ENCODE results near the gene CDCA4.

Gene CDCA4

DNA sequence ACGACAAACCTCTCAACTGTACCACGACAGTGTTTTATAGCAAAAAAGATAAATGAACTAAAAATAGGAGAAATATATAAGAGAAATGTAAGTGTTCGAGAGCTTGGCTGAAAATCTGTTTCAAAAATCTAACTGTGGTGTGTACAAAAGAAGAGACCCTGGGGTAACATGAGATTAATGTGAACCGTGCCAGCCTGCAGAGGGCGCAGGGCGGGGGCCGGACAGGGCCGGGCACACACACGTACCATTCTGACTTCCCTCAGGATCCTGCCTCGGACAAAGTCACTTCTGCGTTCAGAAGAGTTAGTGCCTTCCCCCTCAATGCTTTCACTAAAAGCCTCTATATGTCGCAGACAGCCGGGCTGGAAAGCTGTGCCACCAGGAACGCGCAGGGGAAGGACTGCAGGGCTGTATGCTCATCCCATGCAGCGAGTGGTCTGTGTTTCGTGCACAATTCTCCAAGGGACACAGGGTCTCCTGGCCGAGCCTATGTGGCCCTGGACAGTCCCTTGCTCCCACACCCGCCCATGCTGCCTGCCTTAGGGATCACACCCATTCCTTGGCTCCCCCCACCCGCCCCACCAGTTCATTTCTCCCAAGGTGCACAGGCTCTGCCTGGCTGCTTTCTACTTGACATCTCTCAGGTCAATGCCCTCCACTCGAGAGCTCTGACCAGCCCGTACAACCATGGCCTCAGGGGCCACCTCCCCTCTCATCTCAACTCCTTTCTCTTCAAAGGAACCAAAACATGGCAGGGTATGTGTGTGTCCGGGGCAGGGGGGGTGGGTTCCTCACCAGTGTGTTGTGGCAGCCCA, 8.5 kb downstream of the CDCA4 start:
- no peak for DNase-seq

DNA sequence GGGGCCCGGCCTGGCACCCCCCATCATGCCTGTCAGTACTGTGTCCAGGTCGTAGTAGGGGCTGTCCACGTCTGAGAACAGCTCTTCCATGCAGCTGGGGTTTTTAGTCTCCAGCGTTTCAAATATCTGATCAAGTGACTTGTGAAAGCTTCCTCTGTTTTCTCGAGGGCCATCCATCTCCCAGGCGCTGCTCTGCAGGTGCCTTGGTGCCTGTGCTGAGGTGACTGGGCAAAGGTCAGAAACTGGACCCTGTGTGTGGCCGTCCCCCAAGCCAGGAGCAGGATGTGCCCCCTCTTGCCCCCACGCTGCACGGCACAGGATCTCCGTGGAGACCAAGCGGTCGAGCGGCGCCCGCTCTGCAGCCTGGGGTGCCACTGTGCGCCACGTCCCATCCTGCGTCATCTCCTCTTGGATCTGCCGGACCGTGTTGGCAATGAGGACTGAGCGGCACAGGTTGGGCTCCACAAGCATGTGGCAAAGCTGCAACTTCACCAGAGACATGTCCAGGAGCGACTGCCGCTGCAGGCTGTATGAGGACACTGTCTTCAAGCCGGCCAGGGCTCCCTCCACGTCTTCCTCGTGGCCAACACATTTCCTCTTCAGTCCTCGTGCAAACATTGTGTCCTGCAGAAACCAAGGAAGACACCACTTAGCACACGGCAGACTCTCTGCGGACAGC, 9.4 kb downstream of the CDCA4 start:
- no peak for DNase-seq

DNA sequence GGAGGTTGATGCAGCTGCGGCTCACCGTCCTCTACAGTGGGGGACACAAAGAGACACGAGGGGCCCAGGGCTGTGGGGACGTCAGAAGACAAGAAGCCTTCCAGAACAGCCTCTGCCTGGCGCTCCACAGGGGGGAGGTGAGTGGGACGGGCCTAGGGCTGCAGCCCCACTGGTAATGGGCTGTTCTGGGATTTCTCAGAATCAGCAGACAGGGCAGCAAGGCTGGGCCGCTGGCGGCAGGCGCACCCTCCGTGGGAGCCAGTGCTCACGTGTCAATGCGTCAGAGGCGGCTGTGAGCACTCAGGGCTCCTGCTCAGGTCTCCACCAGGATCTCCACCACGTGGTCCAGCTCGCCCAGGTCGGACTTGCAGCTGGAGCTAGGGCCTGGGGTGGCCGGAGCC, 10.0 kb downstream of the CDCA4 start:
- no peak for DNase-seq

DNA sequence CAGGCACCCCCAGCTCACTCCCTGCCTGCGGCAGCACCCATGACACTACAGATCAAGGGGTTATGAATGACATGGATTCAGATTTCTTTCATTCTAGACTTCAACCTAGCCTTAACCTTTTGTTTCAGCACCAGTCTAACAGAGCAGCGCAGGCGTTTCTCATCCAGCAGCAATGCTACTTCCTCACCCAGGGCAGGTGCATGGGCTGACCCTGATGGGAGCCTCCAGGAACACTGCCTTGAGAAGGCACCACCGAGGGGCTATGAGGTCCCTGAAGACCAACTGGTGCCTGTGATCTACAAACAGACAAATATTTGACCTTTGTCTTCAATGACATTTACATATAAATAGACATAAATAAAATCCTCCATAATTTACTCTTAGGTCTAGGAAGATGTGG, 10.8 kb downstream of the CDCA4 start:
- DNase-seq: no peak

DNA sequence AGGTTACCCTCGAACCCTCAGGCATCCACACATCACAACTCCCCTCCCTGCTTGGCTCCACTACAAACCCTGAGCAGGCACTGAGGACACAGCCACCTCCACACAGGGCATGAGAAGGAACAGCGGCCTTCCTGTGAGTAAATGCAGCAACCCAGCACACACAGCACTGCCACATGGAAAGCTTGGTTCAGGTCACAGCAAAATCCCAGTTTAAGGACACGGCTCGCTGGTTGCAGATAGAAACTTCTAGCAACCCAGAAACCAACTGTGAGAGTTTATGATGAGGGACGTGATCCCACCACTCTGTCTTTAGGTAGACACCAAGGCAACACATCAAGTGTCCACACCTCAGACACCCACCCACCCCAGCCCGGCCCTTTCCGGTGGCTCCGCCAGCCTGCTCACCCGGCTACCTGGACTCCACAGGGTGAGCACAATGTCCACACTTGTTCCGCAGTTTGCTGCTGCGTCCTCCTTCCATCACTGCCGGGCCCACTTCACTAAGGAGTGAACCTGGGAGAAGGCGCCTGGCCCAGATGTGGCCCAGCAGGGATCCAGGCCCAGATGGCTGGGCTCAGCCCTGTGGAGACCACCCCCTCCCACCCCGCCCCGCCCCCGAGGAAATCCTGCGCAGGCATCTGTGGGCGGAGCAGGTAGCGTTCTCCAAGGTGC, 13.2 kb downstream of the CDCA4 start:
- DNase-seq: no peak

DNA sequence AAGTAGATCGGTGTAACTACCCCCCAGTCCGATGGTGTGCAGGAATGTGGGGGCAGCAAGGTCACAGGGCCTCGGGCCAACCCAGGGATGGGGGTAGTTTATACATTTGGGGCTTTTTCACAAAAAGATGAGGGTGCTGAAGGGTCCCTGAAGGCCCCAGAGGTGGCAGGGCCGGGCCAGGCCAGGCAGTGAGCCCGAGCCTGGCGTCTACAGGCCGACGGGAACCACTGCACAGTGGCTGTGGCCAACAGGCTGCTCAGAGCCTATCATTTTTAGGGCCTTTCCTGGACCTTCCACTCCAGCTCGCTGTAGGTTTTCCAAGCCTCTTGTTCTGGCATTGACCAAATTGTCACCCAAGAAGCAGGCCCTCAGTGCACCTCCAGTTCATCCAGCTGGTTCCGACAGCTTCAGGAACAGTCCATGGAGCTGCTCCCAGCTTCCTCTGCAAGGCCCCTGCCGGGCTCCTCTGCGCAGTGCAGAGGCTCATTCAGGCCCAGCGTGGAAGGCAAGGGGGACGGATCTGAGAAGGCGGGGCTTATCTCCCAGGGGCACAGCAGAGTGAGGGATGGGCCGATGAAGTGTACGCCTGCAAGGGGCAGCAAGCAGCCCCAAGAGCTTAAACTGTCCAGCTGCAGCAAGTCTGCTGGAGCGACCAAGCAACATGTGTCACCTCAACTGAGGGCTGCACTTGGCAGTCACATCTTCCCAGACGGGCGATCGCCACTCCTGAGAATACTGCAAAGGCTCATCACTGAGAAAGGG, 13.9 kb downstream of the CDCA4 start:
- no peak for DNase-seq

DNA sequence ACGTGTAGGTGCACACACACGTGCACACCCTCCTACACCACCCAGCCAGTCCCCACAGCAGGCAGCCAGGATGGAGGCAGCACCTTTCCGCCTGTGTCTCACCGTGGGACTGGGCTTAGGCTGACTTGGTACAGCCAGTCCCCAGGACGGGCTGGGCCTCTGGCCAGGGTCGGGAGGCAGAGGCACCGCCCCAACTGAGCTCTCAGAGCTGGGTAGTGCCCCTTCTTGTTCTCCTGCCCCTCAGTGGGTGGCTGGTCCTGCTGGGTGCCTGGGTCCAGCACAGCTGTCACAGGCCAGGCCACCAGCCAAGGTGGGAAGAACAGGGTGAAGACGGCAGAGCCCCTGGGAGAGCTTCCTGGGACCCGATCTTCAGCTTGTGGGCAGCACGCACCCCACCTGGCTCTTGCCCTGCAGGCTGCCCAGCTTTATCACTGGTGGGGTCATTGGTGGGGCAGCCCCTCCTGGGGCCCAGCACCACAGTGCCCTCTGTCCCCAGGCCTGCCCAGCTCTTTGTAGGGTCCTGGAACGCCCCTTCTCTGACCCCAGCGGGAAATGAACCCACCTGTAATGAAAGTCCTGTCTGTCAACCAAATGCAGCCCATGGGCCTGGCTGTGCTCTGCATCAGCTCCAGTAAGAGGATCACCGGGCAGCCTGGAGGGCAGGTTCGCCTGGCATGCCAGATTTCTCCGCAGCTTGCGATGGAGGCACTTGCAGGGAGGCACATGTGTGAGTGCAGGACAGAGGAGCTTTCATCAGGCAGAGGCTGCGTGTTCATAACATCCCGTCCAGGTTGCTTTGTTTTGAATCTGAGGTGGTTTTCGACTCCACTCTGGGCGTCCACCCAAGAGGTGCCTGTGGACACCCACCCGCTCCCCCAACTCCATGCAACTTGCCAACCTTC, 14.7 kb downstream of the CDCA4 start:
- DNase-seq: no peak

DNA sequence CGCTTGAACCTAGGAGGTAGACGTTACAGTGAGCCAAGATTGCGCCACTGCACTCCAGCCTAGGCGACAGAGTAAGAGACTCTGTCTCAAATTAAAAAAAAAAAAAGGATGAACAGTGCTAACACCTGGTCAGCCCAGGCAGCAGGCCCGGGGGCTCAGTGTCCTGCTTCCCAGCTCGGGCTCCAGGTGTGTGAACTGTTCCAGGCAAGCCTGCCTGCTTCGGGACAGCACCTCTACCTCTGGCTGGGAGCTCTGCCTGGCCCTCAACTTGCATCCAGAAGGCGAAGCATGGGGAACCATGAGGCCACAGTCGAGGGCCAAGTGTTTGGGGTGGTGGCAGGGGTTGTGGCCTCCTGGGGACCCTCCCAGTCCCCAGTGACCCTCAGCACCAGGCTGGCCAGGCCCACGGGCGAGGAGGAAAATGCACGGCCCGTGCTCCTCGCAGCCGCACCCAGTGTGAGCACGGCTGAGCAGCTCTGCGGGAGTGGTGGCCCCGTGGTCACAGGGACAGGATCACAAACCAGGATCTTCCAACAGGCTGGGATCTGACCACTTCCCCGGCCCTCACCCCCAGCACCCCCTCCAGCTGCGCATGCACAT, 15.5 kb downstream of the CDCA4 start:
- no peak for DNase-seq

DNA sequence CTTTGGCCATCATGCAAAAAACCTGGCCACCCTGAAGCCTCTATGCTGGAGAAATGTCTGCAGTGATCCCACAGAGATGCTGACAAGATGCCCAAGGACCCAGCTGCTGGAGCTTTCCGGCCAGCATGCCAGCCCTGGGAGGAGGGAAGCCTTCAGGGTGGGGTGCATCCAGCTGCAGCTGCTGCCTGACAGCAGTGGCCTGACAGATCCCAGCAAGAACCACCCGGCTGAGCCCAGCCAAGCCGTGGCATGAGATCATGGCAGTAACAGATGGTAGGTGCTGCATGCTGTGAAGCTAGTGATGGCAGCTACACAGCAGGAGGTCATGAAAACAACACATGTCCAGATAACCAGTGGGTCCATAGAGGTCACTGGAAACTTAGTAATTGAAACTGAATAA, 21.5 kb downstream of the CDCA4 start:
- DNase-seq: no peak

DNA sequence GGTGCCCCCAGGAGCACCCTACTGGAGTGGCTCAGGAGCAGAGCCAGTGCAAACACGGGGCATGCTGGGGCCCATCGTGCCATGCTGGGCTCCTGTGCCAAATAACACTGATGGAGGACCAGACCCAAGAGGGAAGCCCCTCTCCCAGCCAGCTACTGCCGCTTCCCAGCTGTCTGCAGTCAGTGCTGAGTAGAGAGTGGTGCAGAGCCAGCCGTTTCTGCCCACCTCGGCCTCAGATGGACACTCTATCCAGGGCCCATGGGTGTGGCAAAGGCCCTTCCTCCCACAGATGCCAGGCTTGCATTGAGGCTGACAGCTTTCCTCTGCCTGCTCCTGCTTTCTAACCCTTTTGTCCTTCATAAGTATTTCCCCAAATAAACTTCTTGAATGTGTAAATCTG, 22.1 kb downstream of the CDCA4 start:
- no peak for DNase-seq

DNA sequence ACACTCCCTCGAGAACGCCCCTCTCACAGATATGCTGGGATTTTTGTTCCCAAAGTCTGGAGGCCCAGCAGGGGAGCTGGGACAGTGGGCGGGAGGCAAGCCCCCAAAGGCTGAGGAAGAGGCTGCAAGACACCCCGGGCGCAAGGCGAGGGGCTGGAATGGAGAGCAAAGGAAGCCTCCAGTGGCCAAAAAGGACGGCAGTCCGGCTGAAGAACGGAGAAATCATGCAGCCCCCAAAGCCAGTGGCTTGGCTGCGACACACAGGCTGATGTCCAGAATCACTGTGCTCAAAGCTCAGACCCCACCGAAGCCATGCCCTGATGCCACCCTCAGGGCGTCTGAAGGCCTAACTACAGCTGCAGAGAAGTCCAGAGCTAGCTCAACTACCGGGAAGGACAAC, 24.4 kb downstream of the CDCA4 start:
- no peak for DNase-seq

DNA sequence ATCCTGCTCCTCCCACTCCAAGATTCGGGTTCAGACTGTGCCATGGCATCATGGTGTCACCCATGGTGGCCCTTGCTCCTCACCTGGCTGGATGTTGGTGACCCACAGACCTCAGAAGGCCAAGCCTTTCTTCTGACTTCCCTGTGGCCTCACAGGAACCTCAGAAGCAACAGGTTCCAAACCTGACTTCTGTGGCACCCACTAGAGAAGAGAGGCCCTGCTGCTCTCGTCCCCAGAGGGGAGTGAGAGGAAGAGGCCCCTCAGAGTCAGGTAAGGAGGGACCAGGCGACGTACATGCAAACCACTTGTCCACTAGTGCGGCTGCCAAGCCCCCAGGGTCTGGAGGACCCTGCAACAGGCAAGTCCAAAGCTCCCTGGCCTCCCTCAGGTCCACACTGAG, 24.9 kb downstream of the CDCA4 start:
- DNase-seq: no peak

DNA sequence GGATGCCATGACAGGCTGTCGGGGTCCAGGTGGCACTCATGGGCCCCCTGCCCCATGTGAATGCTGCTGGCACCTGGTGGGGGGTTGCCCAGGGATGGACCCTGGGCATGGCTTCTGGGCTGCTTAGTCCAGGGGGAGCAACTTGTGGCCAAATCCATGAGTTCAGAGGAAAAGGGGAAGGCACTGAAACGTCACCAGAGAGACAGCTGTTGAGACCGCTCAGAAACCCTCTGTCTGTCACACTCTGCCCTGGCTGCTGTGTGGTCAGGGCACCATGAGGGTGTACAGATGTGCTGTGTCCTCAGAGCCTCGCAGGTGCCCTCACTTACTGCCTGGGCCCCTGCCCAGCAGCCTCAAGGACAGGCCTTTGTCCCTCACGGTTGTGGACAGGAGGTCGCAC, 25.9 kb downstream of the CDCA4 start:
- no peak for DNase-seq

DNA sequence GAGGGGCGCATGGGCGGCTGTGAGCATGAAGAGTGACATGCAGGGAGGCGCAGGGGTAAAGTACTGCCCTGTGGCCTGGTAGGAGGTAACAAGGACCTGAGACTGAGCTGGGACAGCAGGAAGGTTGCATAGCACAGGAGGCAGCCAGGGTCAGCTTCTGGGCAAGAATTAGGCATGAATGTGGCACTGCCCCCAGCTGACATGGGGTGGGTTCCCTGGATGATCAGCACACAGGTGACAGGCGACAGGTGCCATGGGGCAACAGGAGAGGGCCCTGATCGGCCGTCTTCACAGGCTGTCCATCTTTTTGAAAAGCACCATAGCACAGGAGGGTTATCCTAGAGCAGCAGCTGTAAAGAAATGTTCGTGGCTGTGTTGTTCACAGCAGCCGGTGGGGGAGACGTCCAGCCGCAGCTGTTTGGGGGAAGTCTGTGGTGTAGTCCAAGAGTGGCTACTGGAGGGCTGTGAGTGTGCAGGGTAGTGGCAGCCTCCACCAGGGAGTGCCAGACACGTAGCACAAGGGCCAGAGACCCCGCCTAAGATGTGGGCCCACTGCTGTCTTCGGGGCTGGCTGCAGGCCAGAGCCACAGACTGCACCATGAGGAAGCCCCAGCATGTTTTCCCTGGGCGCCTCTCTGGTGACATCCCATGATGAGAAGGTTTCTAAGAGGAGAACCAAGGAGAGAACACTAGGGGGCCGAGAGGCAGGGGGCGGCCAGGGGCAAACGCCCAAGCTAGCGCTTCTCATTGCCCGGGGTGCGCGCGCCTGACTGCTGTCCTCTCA, 26.9 kb downstream of the CDCA4 start:
- DNase-seq: no peak

DNA sequence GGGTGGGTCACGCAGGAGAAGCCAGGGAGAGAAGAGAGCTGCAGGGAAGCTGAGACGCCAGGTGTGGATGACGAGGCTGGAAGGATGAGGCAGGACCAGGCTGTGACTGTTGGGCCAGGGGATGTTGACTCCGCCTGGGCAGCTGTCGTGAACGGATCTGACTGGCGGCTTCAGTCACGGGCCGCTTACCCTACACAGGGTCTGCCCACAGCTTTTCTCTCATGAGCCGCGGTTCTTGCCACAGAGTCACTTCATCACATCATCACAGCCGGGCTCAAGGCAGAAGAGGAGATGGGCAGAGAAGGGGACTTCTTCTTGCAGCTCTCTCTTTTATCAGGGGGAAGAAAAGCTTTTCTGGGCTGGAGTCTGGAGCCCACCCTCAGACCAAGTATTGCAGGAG, 27.6 kb downstream of the CDCA4 start:
- DNase-seq: no peak

DNA sequence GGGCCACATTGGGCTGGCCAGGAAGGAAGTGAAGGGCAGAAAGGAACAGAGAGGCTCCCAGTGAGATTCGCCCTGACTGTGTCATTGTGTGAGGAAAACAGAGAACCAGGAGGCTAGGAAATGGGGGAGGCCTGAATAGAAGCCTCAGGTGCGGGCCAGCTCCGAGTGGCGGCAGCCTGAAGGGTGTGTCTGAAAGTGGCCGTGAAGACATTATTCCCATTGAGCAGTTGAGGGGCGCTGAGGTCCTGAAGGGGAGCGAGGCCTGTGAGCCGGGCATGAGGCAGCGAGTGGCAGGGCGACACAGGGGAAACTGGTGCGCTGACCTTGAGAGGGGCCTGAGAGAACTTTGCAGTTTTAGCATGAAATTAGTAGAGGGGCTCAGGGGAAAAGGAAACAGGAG, 28.4 kb downstream of the CDCA4 start:
- no peak for DNase-seq

DNA sequence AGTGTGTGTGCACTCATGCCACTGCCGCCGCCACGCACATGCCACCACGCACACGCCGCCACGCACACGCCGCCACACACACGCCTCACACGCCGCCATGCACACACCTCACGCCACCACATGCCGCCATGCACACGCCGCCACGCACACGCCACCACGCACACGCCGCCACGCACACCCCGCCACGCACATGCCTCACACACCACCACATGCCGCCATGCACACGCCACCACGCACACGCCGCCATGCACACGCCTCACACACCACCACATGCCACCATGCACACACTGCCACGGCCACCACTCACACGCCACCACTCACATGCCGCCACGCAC, 29.0 kb downstream of the CDCA4 start:
- DNase-seq: no peak

DNA sequence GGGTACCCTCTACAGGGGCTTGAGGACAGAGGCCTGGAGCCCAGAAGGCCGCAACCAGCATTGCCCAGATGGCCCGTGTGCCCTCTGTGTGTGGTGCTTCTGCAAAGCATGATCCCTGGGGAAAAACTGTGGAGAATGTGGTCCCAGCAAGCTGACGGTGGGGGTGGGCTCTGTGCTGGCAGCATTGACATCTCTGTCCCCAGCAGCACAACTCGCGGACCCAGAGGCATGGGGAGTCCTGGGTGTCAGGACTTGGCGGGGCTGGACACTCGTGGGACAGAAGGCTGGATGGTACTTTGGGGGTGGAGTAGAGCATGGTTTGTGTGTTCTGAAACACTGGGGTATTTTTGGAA, 31.0 kb downstream of the CDCA4 start:
- DNase-seq: no peak

DNA sequence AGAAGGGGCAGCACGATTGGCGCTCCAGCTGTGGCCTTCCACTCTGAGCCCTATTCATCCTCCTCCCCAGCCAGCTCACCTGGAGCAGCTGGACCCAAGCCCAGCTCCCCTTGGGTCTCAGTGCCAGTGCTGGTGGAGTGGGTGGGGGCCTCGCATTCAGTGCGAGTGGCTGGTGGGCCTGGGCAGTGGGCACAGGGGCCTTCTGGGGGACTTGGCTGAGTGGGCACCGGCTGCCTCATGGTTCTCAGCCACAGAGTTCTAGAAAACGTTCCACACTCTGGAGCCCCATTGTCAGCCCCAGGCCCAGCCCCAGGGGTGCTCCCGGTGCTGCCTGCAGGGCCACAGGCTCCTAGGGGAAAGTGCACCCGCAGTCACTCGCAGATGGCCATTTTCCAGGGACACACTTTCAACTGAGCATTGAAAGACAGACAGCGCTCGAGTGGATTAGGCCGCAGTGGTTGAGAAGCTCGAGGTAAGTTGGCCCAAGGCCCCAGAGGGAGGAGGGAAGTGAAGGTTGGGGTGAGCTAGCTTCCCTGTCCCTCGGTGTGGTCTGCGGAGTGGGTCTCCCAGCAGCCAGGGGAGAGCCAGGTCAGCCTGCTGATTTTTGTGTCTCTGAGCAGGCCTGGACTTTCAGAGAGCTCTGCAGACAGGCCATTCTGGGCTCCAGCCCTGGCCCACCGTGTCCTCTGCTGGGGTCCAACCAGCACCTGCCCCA, 31.5 kb downstream of the CDCA4 start:
- DNase-seq: no peak

DNA sequence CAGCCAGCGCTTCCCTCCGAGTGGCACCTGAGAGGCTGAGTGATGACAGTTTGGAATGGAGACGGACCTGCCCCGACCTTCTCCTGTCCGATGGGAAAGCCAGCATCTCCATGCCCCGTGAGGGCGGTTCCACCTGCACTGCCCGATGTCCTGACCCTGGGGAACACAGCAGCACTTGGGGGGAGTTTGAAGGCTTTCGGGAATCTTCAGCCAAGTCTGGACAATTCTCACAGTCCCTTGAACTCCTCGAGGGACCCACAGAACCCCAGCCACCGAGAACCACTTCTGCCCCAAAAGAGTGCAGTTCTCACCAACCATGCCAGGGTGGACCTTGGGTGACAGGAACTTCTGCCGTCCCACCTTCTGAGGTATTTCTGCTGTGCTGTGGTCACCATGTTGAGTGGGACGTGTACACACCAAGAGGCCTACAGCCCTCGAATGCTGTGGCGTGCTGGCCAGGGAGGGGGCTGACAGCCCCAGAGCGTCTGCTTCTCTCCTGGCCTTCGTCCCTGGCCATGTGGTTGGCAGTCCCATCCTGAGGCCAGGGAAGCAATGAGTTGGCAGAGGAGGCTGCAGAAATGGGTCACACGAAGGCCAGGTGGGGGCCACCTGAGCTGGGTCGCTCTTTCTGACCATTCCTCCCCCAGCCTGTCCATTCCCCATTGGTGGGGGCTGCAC, 34.3 kb downstream of the CDCA4 start:
- DNase-seq: no peak

Data from RPMI8226 (cell line).